GM19468 (cell line): ENCODE measurements around the gene ZNF445.
"Not testable (repeated sequence)": the region's sequence is repeated elsewhere in the genome, so short reads cannot be mapped to it uniquely, and the experiment has no call there.

ENCODE experiments used
- ATAC-seq: cut with Tn5 transposase; IDR thresholded peaks from one replicate; pipeline ENCODE4 v1.9.1; 2021; ENCODE audit warnings: mild to moderate bottlenecking, moderate library complexity, moderate number of reproducible peaks; ENCODE audit not compliant: unreplicated experiment; ENCODE audit errors: extremely low read depth

Gene ZNF445

DNA sequence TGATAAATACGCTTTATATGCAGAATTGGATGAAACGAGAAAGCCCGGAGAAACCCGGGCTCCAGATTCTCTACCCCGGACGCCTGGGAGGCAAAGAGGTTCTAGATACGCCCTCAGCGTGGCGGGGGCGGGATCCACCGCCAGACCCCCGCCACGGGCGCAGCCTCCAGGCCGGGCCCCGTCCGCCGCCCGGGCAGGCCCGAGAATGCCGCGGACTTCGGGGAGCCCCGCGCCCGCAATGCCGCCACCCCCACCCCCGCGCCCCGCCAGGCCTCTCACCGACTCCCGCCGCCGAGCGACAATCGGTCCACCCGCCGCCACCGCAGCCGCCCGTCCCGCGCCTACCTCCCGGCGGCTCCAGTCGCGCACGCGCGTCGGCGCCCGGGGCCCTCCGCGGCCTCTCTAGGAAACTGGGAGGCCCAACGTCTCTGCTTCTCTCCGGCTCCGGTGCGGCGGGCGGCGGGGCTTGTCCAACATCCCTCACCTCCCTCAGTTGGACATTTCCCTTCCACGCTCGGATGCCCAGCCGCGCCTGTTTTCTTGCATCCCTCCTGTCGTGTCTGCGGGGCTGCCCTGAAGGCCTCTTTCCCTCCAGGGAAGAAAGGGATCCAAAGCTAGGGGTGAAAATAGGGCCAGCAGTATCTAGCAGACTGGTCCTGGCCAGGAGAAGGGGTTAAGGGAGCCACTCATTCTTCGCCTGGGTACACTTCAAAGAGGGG lies at the start of gene ZNF445:
Gene ZNF445 (minus strand): TSS at position 359 of the 719 bp plus-strand sequence. CDS start 22,121 bp downstream, outside the sequence.
- ATAC-seq, result no peak

DNA sequence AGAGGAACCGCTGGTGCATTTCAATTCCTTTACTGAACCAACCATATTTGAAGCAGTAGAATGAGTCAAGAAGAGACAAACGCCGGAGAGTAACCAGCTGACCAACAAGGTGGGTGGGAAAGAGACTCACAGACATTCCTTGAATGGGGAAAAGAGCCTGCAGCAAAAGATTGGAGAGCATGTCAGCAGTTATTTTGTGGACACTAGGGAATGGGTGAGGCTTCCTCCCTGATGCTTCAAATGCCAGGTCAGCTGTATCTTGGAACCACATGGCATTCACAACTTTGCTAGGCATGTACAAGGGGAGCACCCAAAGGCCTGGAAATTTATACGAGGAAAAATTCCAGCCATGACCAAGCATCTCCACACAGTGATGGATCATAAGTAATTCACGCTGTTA lies 47.6 kb upstream of the ZNF445 start:
- no peak for ATAC-seq

DNA sequence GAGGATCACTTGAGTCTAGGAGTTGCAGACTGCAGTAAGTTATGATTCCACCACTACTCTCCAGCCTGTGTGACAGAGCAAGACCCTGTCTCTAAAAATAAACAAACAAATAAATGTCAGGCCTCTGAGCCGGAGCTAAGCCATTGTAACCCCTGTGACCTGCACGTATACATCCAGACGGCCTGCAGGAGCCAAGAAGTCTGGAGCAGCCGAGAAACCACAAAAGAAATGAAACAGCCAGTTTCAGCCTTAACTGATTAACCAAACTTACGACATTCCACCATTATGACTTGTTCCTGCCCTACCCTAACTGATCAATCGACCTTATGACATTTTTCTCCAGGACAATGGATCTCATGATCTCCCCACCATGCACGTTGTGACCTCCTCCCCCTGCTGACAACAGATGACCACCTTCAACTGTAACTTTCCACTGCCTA lies 45.0 kb upstream of the ZNF445 start:
- ATAC-seq, result no peak

DNA sequence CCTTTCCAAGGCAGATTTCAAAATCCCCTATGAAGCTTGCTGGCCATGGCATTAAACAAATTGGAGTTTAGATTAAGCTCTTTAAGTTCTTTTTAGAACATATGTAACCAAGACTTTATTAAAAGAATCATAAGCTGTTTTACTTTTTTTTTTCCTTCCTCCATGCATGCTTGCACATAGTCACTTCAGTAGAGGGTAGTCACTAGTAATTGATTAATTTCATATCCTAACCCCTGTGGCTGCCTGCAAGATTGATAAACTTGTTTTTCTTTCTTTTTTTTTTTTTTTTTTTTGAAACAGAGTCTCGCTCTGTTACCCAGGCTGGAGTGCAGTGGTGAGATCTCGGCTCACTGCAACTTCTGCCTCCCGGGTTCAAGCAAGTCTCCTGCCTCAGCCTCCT lies 44.3 kb upstream of the ZNF445 start:
- ATAC-seq, result no peak

DNA sequence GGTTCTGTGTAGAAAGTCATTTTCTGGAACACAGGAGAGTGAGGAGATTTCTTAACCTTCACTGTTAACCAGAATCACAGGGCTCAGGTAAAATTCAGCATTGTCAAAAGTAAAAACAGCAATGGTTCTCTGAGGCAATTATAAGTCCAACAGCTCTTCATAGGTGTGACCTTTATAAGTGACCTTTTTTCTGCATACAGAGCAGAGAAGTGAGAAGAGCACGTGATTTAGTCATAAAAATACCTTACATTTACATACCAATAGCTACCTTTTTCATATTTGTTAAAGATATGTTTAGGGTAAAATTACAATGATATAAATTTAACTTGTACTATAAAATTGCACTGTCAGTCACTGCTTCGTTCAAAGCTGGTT lies 41.3 kb upstream of the ZNF445 start:
- no peak for ATAC-seq

DNA sequence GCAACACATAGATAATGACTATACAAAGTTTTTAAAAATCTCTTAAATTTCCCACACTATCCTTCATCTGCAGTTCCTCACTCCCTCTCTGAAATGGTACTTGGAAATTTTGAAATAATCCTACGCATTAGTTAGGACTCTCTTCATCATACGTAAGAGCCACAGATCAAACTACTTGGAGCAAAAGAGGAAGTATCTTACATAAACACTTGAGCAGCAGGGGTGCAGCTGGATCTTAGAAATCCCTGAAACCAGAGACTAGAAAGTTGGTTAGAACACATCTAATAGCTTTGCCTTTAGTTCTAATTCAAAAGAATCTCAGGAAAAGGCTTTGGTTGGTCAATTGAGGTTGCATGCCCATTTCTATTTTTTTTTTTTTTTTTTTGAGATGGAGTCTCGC lies 38.8 kb upstream of the ZNF445 start:
- ATAC-seq, result no peak

DNA sequence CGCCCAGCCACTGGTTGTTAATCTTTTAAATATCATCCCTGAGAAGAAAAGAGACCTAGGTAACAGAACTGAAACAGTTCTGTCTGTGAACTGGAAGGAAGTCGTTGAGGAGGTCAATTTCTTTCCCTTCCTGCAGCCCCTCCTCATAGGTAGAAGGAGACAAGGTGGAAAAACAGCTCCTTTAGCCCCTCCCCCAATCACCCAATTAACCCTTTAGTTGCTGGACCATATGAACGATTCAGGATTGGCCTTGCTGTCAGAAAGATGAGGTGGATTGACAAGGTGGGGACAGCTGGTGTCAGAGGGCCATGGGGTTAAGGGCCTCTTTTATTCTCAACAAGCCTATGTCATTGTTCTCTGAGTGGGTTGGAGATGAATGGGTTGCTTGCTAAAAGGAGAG lies 36.0 kb upstream of the ZNF445 start:
- ATAC-seq, result no peak

DNA sequence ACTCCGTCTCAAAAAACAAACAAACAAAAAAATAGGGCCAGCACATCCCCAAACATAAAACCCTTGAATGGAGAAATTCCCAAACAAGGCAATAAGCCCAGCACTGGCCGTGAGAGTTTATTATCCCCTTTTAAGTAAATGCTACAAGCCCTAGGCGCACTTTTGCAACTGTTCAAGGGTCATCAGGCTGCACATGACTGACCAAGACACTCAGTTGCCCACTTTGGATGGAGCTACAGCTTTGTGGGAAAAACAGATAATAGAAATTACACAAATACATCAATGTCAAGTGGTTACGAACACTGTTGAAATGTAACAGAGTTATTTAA lies 33.7 kb upstream of the ZNF445 start:
- no peak for ATAC-seq

DNA sequence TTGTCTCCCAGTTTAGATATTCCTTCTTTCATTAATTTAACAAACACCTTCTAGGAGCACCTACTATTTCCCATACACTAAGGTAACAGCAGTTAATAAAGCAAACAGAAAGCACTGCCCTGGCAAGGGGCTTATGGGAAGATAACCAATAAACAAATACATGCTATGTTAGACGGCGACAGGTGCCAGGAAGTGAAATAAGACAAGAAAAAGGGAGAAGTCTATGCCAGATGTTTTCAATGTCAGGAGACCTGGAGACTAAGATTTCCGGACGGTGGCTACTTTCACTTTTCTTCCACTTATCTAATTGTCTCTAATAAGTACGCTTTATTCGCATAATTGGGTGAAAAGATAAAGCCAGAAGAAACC lies 32.5 kb upstream of the ZNF445 start:
- no peak for ATAC-seq

DNA sequence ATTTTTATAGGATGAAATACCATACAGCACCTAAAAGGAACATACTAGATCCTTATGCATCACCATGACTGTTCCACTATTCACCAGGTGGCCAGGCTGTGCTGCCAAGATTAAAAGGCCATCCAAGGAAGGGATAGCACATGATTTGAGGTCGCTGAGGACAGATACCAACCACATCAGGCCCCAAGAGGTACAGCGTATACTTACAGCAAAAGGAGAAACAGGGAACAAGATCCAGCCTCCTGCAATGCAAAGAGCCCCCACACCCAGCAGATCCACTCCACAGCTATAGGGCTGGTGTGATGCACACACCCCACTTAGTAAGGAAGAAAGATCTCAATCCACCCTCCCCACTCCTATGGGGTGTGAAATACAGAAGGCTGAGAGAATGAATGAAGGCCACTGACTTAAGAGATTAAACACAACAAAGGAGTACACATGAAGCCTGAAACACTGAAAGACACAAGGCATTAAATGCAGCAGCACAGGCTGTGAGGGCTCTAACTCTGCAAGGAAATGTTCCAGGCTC lies 32.0 kb upstream of the ZNF445 start:
- ATAC-seq, result no peak

DNA sequence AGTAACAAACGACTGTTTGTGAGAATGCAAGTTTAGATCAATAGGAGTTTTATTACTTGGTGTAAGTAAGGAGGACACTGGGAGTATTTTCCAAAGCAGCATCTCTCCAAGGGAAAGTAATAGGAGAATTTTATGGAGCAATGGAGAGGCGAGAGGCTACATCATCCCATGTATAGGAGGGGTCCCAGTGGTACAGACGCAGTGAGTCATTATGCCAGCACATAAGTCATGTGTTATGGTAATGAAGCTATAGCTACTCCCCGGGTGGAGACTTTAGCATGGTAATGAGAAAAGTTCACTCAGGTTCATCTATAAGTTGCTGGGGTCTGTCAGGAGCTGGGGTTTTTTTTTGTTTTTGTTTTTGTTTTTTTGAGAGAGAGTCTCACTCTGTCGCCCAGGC lies 29.5 kb upstream of the ZNF445 start:
- ATAC-seq, result no peak

DNA sequence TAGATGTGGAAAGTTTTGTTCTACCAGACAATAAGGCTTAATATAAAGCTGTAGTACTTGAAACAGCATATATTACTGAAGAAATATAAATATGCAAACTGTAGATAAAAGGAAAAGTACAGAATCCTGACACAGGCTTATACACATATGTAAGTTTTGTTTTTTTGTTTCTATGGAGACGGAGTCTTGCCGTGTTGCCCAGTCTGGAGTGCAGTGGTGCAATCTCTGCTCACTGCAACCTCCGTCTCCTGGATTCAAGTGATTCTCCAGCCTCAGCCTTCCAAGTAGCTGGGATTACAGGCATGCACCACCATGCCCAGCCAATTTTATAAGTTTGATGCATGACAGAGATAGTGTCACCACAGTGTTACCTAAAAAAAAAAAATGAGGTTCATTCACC lies 29.1 kb upstream of the ZNF445 start:
- no peak for ATAC-seq

DNA sequence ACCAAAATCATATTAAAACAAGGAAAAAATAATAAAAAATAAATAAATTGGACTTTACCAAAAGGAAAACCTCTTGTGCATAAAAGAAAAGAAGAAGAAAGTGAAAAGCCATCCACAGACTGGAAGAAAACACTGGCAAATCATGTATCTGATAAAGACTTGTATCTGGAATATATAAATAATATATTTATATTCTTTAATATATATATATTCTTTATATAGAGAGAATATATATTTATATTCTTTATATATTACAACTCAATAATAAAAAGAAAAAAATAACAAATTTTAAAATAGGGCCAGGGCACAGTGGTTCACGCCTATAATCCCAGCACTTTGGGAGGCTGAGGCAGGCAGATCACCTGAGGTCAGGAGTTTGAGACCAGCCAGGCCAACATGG lies 27.1 kb upstream of the ZNF445 start:
- ATAC-seq, result no peak

DNA sequence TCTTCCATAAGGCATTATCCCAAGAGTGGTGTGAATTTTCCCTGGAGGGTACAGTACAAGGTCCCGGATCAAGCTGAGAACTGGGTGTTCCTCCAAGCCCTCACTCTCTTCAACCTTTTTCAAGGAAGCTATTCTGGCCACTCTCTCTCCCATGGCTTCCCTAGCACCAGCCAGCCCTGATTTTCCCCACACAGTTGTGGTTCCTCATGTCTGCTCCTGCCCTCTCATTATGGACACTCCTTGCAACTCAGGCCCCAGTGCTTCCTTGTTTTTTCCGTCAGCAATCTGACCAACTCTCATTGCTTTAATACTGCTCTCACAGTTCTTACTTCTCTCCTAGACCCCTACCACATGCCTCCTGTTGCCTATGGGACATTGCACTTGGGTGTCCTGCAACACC lies 25.7 kb upstream of the ZNF445 start:
- ATAC-seq, result not testable (repeated sequence)

DNA sequence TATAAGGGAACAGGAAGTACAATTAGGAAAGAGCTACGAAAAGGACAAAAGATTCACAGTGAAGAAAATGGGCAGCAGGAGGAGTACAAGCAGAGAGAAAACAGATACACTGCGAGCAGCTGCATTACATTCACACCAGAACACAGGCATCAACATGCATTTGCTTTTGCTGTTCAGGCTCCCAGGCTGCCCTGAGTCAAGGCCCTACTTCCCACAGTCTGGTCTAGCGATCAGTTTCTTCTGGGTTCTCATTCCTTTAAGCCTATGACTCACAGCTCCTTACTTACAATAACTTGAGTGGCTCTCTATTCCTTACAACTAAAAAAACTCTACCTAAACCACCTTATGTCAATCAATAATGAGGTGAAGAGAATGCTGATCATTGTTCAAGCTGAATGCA lies 24.5 kb upstream of the ZNF445 start:
- ATAC-seq, result no peak

DNA sequence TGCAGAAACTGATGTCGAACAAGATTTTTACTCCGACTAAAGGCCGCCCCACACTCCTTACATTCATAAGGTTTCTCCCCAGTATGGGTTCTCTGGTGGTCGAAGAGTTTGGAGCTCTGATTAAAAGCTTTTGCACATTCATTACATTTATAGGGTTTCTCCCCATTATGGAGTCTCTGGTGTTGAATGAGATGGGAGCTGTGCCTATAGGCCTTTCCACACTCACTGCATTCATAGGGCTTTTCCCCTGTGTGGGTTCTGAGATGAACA lies 22.4 kb upstream of the ZNF445 start:
- not testable (repeated sequence) for ATAC-seq

DNA sequence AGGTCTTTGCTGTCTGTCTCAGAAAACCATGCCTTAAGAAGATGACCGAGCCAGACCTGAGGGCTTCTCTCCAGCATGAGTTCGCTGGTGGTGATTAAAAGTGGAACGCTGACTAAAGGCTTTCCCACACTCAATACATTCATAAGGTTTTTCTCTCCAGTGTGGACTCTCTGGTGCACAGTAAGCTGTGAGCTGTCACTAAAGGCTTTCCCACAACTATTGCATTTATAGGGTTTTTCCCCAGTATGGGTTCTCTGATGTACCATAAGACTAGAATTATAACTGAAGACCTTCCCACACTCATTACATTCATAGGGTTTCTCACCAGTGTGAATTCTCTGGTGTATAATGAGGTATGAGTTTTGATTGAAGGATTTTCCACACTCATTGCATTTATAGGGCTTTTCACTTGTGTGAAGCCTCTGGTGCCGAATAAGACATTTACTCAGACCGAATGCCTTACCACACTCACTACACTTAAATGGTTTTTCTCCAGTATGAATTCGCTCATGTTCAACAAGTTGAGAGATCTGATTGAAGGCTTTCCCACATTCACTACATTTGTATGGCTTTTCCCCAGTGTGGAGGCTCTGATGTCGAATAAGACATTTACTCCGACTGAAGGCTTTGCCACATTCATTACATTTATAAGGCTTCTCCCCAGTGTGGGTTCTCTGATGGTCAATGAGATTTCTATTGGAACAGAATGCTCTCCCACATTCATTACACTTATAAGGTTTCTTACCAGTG lies 21.9 kb upstream of the ZNF445 start:
- no peak for ATAC-seq

DNA sequence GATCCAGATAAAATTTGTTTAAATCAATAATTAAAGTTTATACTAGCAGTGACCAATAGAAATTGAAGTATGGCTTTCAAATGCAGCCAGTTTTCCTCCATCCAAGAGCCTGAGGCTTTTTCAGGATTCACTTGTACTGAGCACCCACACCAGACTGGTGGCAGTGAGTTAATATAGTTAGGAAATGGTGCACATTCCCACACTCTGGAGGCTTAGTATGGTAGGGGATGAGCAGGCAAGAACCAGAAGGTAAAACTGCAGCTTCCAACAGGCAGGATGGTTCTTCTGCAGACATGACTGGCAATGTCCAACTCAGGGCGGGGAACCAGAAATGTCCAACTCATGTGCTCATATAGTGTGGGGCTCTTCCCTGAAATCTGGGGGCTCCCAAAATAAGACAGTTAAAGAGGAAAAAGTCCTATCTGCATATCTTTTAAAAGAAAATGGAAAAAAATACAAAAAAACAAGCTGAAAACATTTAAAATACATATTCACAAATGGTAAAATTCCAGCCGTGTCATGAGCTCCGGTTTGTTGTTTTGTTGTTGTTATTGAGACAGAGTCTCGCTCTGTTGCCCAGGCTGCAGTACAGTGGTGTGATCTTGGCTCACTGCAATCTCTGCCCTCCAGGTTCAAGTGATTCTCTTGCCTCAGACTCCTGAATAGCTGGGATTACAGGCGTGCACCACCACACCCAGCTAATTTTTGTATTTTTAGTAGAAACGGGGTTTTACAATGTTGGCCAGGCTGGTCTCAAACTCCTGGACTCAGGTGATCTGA lies 18.4 kb upstream of the ZNF445 start:
- no peak for ATAC-seq

DNA sequence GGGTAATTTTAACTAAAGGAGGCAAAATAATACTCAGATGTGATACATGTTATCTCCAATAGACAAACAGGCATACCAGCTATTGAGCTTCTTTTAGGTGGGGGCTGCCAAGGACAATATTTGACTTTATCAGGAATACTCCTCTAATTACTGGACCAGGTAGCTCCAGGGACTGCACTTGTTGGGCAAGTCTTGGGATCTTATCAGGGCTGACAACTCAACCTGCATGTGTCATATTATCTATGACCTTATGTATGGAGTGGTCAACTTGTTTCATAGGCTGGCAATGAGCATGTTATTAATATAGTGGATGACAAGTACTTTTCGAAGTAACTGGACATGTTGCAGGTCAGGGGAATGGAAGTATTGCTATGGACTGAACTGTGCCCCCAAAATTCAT lies 15.0 kb upstream of the ZNF445 start:
- no peak for ATAC-seq

DNA sequence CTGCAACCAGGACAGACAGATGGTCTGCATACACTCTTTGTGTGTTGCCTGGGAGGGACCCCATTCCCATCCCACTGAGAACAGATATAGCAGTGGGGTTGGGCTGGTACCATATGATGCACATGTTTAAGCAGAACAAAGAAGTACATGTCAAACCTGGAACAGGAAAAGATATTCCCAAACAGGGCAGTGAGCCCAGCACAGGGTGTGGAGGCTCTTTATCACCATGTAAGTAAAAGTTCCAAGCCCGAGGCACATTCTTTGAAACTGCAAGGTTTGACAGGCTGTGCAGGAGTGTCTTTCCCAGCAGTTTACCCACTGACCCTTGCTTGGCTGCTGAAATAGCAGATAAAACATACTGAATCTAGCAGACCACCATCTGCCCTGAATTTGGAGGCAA lies 5.3 kb upstream of the ZNF445 start:
- no peak for ATAC-seq

DNA sequence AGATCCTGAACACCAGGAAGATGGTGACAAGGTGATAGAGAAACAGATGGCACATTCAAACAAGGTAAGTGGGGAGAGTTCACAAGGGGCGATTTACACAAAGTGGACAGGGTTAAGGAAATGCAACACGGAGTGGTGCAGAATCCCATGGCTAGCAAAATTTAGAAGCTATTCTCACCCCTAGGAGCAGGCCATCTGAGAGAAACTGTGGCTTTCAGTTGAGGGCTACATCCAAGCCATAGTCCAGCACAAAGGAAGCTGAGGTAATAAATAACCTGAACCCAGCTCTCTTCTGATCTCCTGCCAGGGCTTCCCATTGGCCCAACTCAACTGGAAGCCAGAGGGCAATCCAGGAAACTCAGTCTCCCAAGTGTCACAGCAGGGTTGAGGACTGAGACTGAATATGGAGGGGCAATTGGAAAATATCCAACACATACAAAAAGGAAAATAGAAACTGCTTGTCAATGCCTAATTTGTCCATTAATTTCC lies 1.2 kb upstream of the ZNF445 start:
- no peak for ATAC-seq
